Loucy (cell line): ENCODE data around the gene RHOB.

Experiments used
- CTCF ChIP-seq: fragments of 200-600 bp; sonication (generic); conservative IDR thresholded peaks from 2 replicates; pipeline ENCODE4 v1.5.1; 2014; ENCODE audit warnings: mild to moderate bottlenecking, antibody characterized with exemption, low read length
- EZH2phosphoT487 ChIP-seq: fragments of 200-600 bp; IDR thresholded peaks from 2 replicates; pipeline ENCODE4 v1.6.1; 2018; ENCODE audit warnings: antibody characterized with exemption, mild to moderate bottlenecking, moderate library complexity, borderline replicate concordance

- TF ChIP-seq CTCF: no peak
- TF ChIP-seq EZH2phosphoT487: no peak
Observed at GRCh38 chr2:20452551-20452950, 5.7 kb downstream of the RHOB start.
